NCI-H146 treated with DMSO at 0.1 percent for 48 hours (cell line): ENCODE measurements around the gene HYAL1.

Source experiments
- DNase-seq: peaks from one replicate; lab custom pipeline; 2025; ENCODE audit not compliant: unreplicated experiment; lab: John Stamatoyannopoulos, UW

HYAL1 gene

GRCh38 chr3:50334339-50335075, 31.1 kb upstream of the HYAL1 start:
- no peak for DNase-seq

DNA sequence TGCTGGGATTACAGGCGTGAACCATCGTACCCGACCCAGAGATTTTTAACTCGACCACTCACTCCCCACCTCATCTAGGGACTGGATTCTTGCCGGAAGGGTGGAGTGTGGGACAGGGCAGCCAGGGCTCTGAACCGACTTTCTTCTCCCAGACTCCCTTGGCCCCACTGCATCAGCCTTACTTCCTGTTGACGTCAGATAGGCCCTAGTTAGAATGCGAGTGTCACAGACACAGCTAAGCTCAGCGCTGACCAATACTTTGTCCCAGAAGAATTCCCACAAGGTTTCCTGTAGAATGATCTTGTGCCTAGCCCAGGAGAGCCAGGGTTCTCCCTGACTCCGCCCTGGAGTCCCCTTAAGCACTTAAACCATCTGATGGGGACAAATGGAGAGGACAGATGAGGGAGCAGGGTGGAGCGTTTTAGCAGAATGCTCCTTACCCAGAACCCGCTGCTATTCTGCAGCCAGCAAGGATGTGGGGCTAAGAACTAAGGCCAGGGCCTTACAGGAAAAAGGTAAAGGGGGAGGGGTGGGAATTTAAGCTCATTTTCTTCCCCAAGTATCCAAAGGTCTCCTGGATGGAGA, 30.5 kb upstream of the HYAL1 start:
- DNase-seq, result no peak

GRCh38 chr3:50331364-50331907, 28.1 kb upstream of the HYAL1 start:
- no peak for DNase-seq

- no peak for DNase-seq
These were observed 27.0 kb upstream of the HYAL1 start for GRCh38 chr3:50330330-50330729.

DNA sequence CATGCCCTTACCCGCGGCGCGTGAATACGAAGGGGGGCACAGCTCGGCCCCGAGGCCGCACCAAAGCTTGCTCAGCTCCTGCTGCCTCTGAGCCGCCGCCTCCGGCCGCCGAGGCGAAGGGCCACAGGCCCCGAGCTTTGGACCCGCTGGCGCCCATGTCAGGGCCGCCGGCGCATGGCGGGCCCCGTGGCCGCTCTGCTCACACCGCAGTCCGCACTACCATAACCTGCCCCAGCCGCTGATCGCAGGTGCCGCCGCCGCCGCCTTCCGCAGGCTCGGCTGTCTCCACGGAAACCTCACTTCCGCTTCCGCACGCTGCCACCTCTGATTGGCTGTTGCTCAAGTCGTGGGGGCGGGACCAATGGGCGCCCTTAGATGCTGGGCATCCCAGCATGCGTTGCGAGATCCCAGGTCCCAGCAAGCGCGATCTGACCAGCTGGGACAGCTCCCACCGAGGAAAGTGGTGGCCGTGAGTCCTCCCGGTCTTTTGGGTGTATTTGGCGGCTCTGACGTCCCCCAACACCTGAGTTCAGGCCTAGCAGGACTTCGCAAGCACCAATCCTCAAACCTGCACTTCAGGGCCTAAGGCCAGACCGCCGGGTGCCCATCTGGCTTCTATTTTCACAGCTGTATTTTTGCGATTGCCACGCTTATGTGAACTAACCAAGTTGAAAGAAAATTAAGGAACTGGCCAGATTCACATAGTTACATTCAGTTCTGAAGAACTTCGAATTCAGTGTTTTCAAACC, 24.7 kb upstream of the HYAL1 start, which contains the start of gene TUSC2:
TUSC2 (minus strand) TSS at position 281 of the 749 bp plus-strand sequence; CDS start at position 157, 124 bp downstream.
- DNase-seq, result peak; percentile 78

- DNase-seq, result no peak
These were observed 23.8 kb upstream of the HYAL1 start for GRCh38 chr3:50327129-50327528.

- no peak for DNase-seq
These were observed 22.8 kb upstream of the HYAL1 start for GRCh38 chr3:50326182-50326541.

GRCh38 chr3:50325497-50326181, 22.3 kb upstream of the HYAL1 start:
- no peak for DNase-seq

DNA sequence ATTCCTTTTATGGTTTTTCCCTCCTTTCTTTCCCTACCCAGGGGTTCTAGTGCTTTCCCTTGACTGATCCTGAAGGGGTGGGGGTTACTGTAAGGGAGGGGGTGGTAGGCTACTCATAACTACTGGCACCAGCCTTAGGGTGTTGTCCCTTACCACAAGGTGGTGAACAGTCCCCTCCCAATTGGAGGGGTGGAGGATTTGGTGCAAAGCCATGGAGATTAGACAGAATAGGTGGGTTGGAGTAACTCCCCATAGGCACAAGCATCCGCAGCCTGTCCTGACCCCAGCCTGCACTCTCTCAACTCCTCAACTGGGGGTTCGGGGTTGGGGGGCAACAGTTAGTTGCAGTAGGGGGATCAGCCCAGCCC, 21.7 kb upstream of the HYAL1 start:
- DNase-seq, result no peak

DNA sequence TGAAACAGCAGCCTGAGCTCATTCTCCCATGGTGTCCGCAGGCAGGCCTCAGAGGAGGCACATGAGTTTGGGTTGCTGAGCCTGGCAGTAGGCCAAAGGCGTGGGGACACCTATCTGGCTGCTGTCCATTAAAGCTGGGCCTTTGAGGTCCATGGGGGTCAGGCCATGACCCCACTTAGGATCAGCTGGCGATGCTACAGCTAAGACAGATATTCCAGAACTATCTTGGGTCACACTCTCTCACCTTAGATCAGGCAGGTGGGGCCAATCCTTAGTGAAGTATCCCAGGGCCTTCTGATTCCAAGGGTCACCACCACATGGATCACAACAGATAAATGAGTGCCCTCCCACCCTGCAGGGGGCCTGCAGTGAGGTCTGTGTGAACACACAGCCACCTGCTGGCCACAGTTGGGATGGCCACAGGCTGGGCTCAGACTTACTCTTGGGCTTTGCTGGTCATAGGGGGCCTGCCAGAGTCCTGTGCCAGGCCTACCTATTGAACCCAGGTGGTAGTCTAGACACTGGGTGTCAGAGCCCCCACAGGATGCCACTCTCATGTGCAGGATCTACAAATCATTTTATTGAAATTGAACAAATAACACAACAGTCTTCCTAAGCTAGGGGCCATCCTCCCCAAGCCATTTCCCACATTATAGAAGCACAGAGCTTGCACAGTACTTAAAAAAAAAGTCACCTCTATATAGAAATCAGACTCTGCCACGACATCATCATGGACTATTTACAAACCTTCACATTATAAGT, 21.2 kb upstream of the HYAL1 start:
- peak; percentile 1 for DNase-seq

GRCh38 chr3:50323614-50324199, 20.3 kb upstream of the HYAL1 start:
- DNase-seq, result no peak

- no peak for DNase-seq
These were observed 19.8 kb upstream of the HYAL1 start for GRCh38 chr3:50323092-50323600.

- DNase-seq, result no peak
These were observed 19.2 kb upstream of the HYAL1 start, which contains the start of gene HYAL2 for GRCh38 chr3:50322386-50323091. Gene HYAL2, minus strand, starts transcription at chr3:50322745. Its CDS starts 2,256 bp downstream, at chr3:50320489.

DNA sequence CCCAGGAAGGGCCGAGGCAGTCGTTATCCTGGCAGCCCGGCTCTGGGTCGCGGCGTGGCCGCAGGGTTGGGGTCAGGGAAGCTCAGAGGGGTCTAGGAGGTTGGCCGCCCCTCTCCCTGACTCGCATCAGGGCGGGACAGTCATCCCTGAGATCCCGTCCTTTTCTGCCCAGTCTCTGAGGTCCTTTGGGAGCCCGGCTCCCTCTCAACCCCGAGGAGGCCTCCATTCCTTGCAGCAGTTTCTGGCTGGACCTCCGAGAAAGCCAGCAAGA, 18.7 kb upstream of the HYAL1 start:
- DNase-seq, result no peak

GRCh38 chr3:50321336-50322114, 18.2 kb upstream of the HYAL1 start:
- peak; percentile 52 for DNase-seq

- peak; percentile 25 for DNase-seq
These were observed 17.5 kb upstream of the HYAL1 start for GRCh38 chr3:50320853-50321335.

DNA sequence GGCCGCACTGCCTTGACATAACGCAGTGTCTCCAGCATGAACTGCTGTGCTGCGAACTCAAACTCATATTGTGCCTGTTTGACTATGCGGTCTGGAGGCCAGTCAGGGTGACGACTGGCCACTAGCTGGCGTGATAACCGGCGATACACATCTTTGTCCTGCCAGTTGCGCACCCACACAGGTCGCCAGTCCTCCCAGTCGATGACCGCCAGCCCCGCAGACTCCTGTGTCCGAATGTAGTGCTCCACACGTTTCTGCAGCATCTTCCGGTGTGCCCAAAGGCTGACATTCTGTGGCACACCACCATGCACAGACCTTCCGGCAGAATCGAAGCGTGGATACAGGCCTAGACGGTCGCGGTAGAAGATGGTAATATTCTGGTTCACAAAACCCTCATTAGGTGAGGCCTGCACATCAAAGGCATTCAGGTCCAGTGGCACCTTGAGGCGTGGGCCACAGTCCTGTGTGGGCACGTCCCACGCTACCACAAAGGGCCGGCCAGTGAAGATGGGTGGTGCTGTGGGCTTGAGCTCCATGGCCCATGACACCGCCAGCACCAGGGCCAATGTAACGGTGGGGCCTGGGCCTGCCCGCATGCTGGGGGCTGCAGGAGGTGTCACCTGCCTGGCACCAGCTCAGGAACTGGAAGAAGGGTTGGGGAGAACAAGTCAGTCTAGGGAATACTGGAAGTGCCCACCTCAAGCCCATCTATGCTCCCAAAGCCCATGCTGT, 16.7 kb upstream of the HYAL1 start:
- no peak for DNase-seq
